ACC112 (cell line): ENCODE measurements around the gene FSTL3.
"Not testable (repeated sequence)": the region's sequence is repeated elsewhere in the genome, so short reads cannot be mapped to it uniquely, and the experiment has no call there.

Experiments used
- H2AFZ ChIP-seq: fragments of 200-600 bp; sonication (generic); one replicate; pipeline ENCODE4 v1.6.0; 2017; ENCODE audit warnings: antibody characterized with exemption, low read length; ENCODE audit not compliant: unreplicated experiment
- H3K27ac ChIP-seq: fragments of 200-600 bp; sonication (generic); 2 replicates; pipeline ENCODE4 v1.5.1; 2014; ENCODE audit warnings: low read depth, mild to moderate bottlenecking, antibody characterized with exemption, low read length, moderate library complexity
- H3K27me3 ChIP-seq: fragments of 200-600 bp; sonication (generic); 2 replicates; pipeline ENCODE4 v1.6.1; 2014; ENCODE audit warnings: mild to moderate bottlenecking, antibody characterized with exemption, low read length, moderate library complexity, mixed read lengths; ENCODE audit not compliant: insufficient read depth
- H3K36me3 ChIP-seq: fragments of 200-600 bp; sonication (generic); 2 replicates; pipeline ENCODE4 v1.6.1; 2016; ENCODE audit warnings: mild to moderate bottlenecking, antibody characterized with exemption, low read length, moderate library complexity, mixed read lengths; ENCODE audit not compliant: insufficient read depth
- H3K4me1 ChIP-seq: fragments of 200-600 bp; sonication (generic); one replicate; pipeline ENCODE4 v1.6.1; 2016; ENCODE audit warnings: low read length, mixed read lengths; ENCODE audit not compliant: insufficient read depth, unreplicated experiment, control insufficient read depth
- H3K4me3 ChIP-seq: fragments of 200-600 bp; sonication (generic); 2 replicates; pipeline ENCODE4 v1.5.1; 2014; ENCODE audit warnings: mild to moderate bottlenecking, low read depth, low read length
- H3K79me2 ChIP-seq: fragments of 200-600 bp; sonication (generic); one replicate; pipeline ENCODE4 v1.6.0; 2016; ENCODE audit warnings: low read length; ENCODE audit not compliant: control insufficient read depth, unreplicated experiment, insufficient read depth

Gene FSTL3

GRCh38 chr19:720345-721160 is 44.4 kb downstream of the FSTL3 start:
- H3K27me3 ChIP-seq: peaks cover 11% of the 10 kb centered on the region; the same call in 1 of the 2 replicates
- no peak overlapping the region for H3K4me3 ChIP-seq
- no peaks in the 10 kb centered on the region for H3K4me1 ChIP-seq
- H2AFZ ChIP-seq: no peak overlapping the region
- no peak overlapping the region for H3K27ac ChIP-seq
- H3K36me3 ChIP-seq: no peaks in the 10 kb centered on the region
- no peaks in the 10 kb centered on the region for H3K79me2 ChIP-seq

DNA sequence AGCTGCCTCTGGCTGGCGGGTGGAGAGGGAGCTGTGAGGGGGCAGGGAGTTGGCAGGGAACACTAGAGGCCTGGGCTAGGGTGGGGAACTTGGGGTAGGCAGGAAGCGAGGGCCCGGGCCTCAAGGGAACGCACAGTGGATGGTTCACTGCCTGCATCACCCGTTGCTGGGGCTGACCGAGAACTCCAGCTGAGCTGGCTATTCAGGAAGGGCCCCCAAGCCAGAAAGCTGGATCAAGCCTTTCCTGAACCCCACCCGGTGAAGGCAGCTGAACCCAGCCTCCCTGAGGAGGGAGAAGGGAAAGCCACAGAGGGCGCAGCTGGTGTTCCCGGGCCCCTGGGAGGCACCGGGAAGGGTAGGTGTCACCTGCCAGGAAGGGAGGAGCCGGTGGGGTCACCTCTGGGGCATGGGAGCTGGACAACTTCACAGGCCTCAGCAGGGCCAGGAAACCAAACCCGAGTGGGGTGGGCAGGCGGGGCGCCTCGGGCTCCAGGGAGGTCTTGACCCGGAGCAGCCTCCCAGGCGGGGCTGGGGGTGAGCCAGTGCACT is 46.4 kb downstream of the FSTL3 start:
- no peaks in the 10 kb centered on the region for H3K79me2 ChIP-seq

DNA sequence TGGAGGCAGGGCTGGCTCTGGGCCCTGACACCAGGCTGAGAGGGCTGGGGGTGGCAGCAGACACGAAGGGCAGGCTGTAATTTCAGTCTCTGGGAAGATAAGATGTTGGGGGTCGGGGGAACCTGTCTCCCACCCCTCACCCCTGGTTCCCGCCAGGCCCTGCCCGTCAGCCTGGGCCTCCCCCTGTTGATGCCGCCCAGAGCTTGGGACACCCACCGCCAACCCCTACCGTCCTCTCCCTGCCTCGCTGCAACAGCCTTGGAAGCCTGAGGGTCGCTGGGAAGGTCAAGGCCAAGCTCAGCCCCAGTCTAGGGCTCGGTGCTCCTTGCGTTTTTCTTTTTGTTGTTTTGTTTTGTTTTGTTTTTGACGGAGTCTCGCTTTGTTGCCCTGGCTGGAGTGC is 47.1 kb downstream of the FSTL3 start:
- no peaks in the 10 kb centered on the region for H3K4me1 ChIP-seq
- H2AFZ ChIP-seq: no peak overlapping the region
- H3K27ac ChIP-seq: no peak overlapping the region
- H3K36me3 ChIP-seq: no peaks in the 10 kb centered on the region
- no peaks in the 10 kb centered on the region for H3K79me2 ChIP-seq
- no peak overlapping the region for H3K4me3 ChIP-seq
- H3K27me3 ChIP-seq: peaks cover 11% of the 10 kb centered on the region; the same call in 1 of the 2 replicates

More for the DNA sequence above, 46.4 kb downstream of the FSTL3 start:
- Histone ChIP-seq H3K36me3 (no peaks in the 10 kb centered on the region), H3K27ac (no peak overlapping the region), H3K4me3 (no peak overlapping the region), H3K4me1 (no peaks in the 10 kb centered on the region), H2AFZ (no peak overlapping the region), H3K27me3 (peaks cover 11% of the 10 kb centered on the region; the same call in 1 of the 2 replicates)

- H3K4me3 ChIP-seq: no peak overlapping the region
- no peaks in the 10 kb centered on the region for H3K36me3 ChIP-seq
- H2AFZ ChIP-seq: no peak overlapping the region
- no peaks in the 10 kb centered on the region for H3K79me2 ChIP-seq
- no peak overlapping the region for H3K27ac ChIP-seq
- no peaks in the 10 kb centered on the region for H3K4me1 ChIP-seq
- H3K27me3 ChIP-seq: peaks cover 11% of the 10 kb centered on the region; the same call in 1 of the 2 replicates
Observed at GRCh38 chr19:723714-724113, 47.5 kb downstream of the FSTL3 start.

DNA sequence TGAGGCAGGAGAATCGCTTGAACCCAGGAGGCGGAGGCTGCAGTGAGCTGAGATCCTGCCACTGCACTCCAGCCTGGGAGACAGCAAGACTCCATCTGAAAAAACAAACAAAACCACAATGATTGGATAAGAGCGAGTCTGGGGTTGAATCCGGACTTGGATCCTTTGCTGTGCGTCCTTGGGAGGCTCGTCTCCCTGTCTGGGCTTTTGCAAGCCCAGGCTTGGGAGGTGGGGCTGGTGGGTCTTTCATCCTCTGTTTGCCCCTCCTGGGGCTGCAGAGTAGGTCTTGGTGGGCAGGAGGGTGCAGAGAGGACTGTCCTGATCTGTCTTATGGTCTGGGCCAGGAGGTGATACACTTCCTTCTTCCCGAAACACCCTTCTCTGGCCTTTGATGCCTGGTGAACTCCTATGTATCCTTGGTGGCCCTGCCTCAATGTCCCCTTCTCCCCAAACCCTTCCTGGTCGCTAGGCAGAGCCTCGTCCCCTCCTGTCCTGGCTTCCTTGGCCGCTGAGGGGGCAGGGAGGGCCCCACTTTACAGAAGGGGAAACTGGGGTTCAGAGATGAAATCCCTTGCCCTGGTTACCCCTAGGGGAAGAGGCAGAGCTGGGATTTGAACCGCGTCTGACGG is 49.4 kb downstream of the FSTL3 start:
- no peaks in the 10 kb centered on the region for H3K4me1 ChIP-seq
- no peak overlapping the region for H3K4me3 ChIP-seq
- H3K27ac ChIP-seq: no peak overlapping the region
- H3K36me3 ChIP-seq: no peaks in the 10 kb centered on the region
- no peaks in the 10 kb centered on the region for H3K79me2 ChIP-seq
- H2AFZ ChIP-seq: no peak overlapping the region
- H3K27me3 ChIP-seq: no peaks in the 10 kb centered on the region

- no peaks in the 10 kb centered on the region for H3K27me3 ChIP-seq
- no peaks in the 10 kb centered on the region for H3K79me2 ChIP-seq
- no peak overlapping the region for H3K27ac ChIP-seq
- no peak overlapping the region for H2AFZ ChIP-seq
- H3K4me3 ChIP-seq: no peak overlapping the region
- no peaks in the 10 kb centered on the region for H3K36me3 ChIP-seq
- no peaks in the 10 kb centered on the region for H3K4me1 ChIP-seq
Observed at GRCh38 chr19:726993-727956, 51.1 kb downstream of the FSTL3 start.

DNA sequence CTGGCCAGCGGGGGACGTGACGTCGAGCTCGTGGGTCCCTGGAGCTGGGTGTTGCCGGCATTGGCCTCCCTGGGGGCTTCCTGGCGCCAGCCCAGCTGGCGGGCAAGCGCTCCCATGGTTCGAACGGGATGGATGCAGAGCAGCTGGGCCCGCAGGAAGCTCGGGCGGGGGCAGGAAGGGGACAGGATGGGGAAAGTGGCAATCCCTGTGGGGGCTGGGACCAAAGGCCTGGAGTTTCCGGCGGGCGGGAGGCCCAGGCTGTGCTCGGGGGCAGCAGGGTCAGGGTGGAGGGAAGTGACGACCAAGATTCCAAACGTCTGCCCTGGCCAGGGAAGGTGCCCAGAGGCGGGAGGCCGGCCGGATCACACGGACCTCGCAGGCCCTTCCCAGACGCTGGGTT is 51.8 kb downstream of the FSTL3 start:
- Histone ChIP-seq H2AFZ (no peak overlapping the region), H3K36me3 (no peaks in the 10 kb centered on the region), H3K79me2 (no peaks in the 10 kb centered on the region), H3K4me3 (no peak overlapping the region), H3K4me1 (no peaks in the 10 kb centered on the region), H3K27me3 (no peaks in the 10 kb centered on the region), H3K27ac (no peak overlapping the region)

DNA sequence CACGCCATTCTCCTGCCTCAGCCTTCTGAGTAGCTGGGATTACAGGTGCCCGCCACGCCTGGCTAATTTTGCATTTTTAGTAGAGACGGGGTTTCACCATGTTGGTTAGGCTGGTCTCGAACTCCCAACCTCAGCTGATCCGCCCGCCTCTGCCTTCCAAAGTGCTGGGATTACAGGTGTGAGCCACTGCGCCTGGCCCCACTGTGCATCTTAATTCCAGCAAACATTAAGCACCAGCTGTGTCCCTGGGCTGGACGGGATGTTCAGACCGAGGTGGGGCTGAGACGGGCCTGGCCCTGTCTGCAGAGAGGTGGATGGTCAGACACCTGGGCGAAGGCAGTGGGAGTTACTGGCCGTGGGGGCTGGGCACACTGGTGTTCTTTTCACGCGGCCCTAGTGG is 53.4 kb downstream of the FSTL3 start:
- not testable (repeated sequence) for H3K4me3 ChIP-seq, H3K27me3 ChIP-seq, H3K27ac ChIP-seq, H2AFZ ChIP-seq, H3K79me2 ChIP-seq, H3K4me1 ChIP-seq, H3K36me3 ChIP-seq

DNA sequence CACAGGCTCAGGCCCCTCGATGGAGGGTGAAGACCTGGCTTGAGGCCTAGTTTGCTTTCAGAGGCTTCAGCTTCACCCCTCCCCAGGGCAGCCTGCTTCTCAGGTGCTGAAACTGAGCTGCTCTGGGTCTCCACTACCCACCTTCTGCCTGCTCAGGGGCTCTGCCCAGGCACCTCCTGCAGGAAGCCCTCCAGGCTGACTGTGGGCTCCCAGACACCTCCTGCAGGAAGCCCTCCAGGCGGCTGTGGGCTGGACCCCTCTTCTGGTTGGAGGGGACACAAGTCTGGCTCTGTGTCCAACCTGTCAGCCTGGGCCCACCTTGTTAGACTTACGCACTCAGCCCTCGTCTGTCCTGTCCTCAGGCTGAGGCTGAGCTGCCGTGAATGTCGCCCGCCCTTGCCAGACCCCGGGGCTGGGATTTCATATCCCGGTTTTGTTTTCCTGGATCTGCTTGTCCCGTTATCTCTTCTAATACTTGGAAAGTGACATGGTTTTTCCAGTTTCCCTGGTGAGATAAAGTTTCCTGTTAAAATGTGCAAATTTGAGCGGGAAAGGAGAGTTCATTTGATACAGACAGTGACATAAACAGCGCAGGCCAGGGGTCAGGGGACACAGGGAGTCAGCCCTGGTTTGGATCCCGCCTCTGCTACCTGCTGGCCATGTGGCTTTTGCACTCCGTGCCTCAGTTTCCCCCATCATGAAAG is 53.9 kb downstream of the FSTL3 start:
- Histone ChIP-seq H2AFZ (no peak overlapping the region), H3K4me1 (no peaks in the 10 kb centered on the region), H3K79me2 (no peaks in the 10 kb centered on the region), H3K36me3 (no peaks in the 10 kb centered on the region), H3K27ac (no peak overlapping the region), H3K27me3 (no peaks in the 10 kb centered on the region), H3K4me3 (no peak overlapping the region)

GRCh38 chr19:731000-731399 is 54.8 kb downstream of the FSTL3 start:
- Histone ChIP-seq H3K27me3 (no peaks in the 10 kb centered on the region), H2AFZ (no peak overlapping the region), H3K4me1 (no peaks in the 10 kb centered on the region), H3K27ac (no peak overlapping the region), H3K79me2 (no peaks in the 10 kb centered on the region), H3K36me3 (no peaks in the 10 kb centered on the region), H3K4me3 (no peak overlapping the region)
